ENCODE results near the gene PRRT1. TPM values are rescaled to one million over a fixed set of nuclear protein-coding genes. Genes with fewer than 3 reads are reported as not detected.

The PRRT1 gene
- total and polyA plus RNA-seq, 2 of the 4 experiments (the other 2 are of a cell fraction): 0.99 TPM; not detected in 1

GRCh38 chr6:32183030-32183429, 31.3 kb upstream of the PRRT1 start:
- dilution Hi-C loops (cut with HindIII; ENCODE audit: low sequenced_read_pairs, unreplicated experiment) (no loop called here), intact Hi-C loops (cut with micrococcal nuclease) (no loop called here), in situ Hi-C loops (cut with MboI; ENCODE audit: low sequenced_read_pairs) (loop anchor here (25.0 kb wide), 1 partner anchor 779 kb away; the partner anchor contains the start of genes BRD2 and HLA-DMA)
- no peak overlapping the region for H3K18ac ChIP-seq (ENCODE audit: low read depth, low read length)
- H3K4ac ChIP-seq (ENCODE audit: low read depth, low read length): no peak overlapping the region
- H2AK9ac ChIP-seq (replicated peaks; ENCODE audit: low read depth, low read length, poor library complexity): no peak overlapping the region
- WGBS, 2 experiments (ENCODE audit: extremely low coverage in 2 of 2, insufficient read length in 1 of 2): no CpG with 5 or more reads among the region's 3 CpGs
- H3K4me2 ChIP-seq (ENCODE audit: low read depth, low read length): no peak overlapping the region
- H3K36me3 ChIP-seq (ENCODE audit: control insufficient read depth, insufficient read depth, low read length): peaks cover 38% of the 10 kb centered on the region
- no peak overlapping the region for H2BK5ac ChIP-seq (ENCODE audit: low read depth, low read length, poor library complexity, severe bottlenecking)
- H3K79me1 ChIP-seq (ENCODE audit: low read depth in 1 of 2, low read length in 2 of 2): peaks cover 18 to 44% of the 10 kb centered on the region in 2 experiments
- peaks cover under 1% of the 10 kb centered on the region; the same call in 1 of the 2 replicates for H4K20me1 ChIP-seq (ENCODE audit: insufficient read depth, low read length)
- no peak overlapping the region for H3K56ac ChIP-seq (ENCODE audit: extremely low read depth, insufficient read depth, low read length)
- no peak overlapping the region for H2BK20ac ChIP-seq (ENCODE audit: low read depth, low read length)
- no peak overlapping the region for H2BK15ac ChIP-seq (ENCODE audit: low read depth, low read length)
- H2BK120ac ChIP-seq (ENCODE audit: low read depth, low read length): no peak overlapping the region
- no peaks in the 10 kb centered on the region for H3K4me1 ChIP-seq (ENCODE audit: control insufficient read depth, insufficient read depth, low read length)
- no TSS peak for BruUV-seq (replicated peaks)
- no peak overlapping the region for H2AFZ ChIP-seq (replicated peaks; ENCODE audit: low read length, poor library complexity)
- no peaks in the 10 kb centered on the region for H3K27me3 ChIP-seq (ENCODE audit: control insufficient read depth, insufficient read depth, low read length)
- H3K14ac ChIP-seq (replicated peaks; ENCODE audit: low read depth, low read length): no peak overlapping the region
- DNase-seq (no peak), ATAC-seq (ENCODE audit: low read depth) (no peak)
- H3K23ac ChIP-seq (ENCODE audit: low read depth, low read length): no peak overlapping the region
- no peak overlapping the region for H4K8ac ChIP-seq (ENCODE audit: low read depth in 2 of 2, low read length in 2 of 2)
- no peak overlapping the region for H3K4me3 ChIP-seq (ENCODE audit: insufficient read depth, low read depth, low read length)
- TF ChIP-seq RCOR1 (IDR thresholded peaks at IDR 0.05; ENCODE audit: insufficient replicate concordance, low read length) (no peak), RAD21 (IDR thresholded peaks at IDR 0.05; ENCODE audit: low read length) (no peak), NFE2L2 (IDR thresholded peaks at IDR 0.05; ENCODE audit: low read depth, low read length) (no peak), MAZ (IDR thresholded peaks at IDR 0.05; ENCODE audit: borderline replicate concordance, low read depth, low read length) (no peak), MXI1 (IDR thresholded peaks at IDR 0.05; ENCODE audit: borderline replicate concordance, low read depth, low read length) (no peak), CEBPB (IDR thresholded peaks at IDR 0.05; ENCODE audit: low read depth, low read length) (no peak), CHD1 (IDR thresholded peaks at IDR 0.05; ENCODE audit: low read depth, low read length) (no peak), RFX5 (IDR thresholded peaks at IDR 0.05; ENCODE audit: low read depth, low read length) (no peak), POLR2A (IDR thresholded peaks at IDR 0.05; ENCODE audit: low read depth, low read length) (no peak), FOS (IDR thresholded peaks at IDR 0.05; ENCODE audit: low read depth, low read length) (no peak), ELK1 (IDR thresholded peaks at IDR 0.05; ENCODE audit: borderline replicate concordance, low read depth, low read length) (no peak), BHLHE40 (IDR thresholded peaks at IDR 0.05; ENCODE audit: low read depth, low read length) (no peak), SMC3 (IDR thresholded peaks at IDR 0.05; ENCODE audit: low read depth, low read length) (no peak), MAFK (IDR thresholded peaks at IDR 0.05; ENCODE audit: low read depth, low read length) (no peak)
- TF ChIP-seq, protein P1, sequence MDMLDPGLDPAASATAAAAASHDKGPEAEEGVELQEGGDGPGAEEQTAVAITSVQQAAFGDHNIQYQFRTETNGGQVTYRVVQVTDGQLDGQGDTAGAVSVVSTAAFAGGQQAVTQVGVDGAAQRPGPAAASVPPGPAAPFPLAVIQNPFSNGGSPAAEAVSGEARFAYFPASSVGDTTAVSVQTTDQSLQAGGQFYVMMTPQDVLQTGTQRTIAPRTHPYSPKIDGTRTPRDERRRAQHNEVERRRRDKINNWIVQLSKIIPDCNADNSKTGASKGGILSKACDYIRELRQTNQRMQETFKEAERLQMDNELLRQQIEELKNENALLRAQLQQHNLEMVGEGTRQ (IDR thresholded peaks at IDR 0.05; ENCODE audit: low read depth, low read length): no peak
- no peaks in the 10 kb centered on the region for H3K9me3 ChIP-seq (ENCODE audit: control insufficient read depth, insufficient read depth, low read length)
- POLR2A ChIA-PET (ENCODE audit: unreplicated experiment): no interaction called here
- no peak overlapping the region for H2AK5ac ChIP-seq (ENCODE audit: low read depth, low read length)
- no peak overlapping the region for H3K27ac ChIP-seq (ENCODE audit: insufficient read depth, low read length)
- H4K91ac ChIP-seq (ENCODE audit: insufficient read depth, low read depth, low read length): no peak overlapping the region
- CTCF ChIA-PET: no interaction called here
- no peak overlapping the region for H4K5ac ChIP-seq (ENCODE audit: low read depth, low read length)
- H3K9ac ChIP-seq (ENCODE audit: low read depth, low read length): no peak overlapping the region
- H3K9me1 ChIP-seq (ENCODE audit: insufficient read depth, low read length): peaks cover 15% of the 10 kb centered on the region

All from IMR-90 (cell line).